Activated CD4-positive, alpha-beta T cell treated with anti-CD3 and anti-CD28 coated beads, Interleukin-2, Interleukin-4, amounts not matched to agents 100 ng/mL and 50 ng/mL, durations not matched to agents 16 hours and 8 hours (primary cell): ENCODE results near the gene IFI35.
"Not testable (repeated sequence)": the region's sequence is repeated elsewhere in the genome, so short reads cannot be mapped to it uniquely, and the experiment has no call there.

ENCODE experiments used
- DNase-seq: peaks from one replicate; pipeline ENCODE4 v3.0.0-alpha.2; 2020; ENCODE audit warnings: low spot score

IFI35 gene

DNA sequence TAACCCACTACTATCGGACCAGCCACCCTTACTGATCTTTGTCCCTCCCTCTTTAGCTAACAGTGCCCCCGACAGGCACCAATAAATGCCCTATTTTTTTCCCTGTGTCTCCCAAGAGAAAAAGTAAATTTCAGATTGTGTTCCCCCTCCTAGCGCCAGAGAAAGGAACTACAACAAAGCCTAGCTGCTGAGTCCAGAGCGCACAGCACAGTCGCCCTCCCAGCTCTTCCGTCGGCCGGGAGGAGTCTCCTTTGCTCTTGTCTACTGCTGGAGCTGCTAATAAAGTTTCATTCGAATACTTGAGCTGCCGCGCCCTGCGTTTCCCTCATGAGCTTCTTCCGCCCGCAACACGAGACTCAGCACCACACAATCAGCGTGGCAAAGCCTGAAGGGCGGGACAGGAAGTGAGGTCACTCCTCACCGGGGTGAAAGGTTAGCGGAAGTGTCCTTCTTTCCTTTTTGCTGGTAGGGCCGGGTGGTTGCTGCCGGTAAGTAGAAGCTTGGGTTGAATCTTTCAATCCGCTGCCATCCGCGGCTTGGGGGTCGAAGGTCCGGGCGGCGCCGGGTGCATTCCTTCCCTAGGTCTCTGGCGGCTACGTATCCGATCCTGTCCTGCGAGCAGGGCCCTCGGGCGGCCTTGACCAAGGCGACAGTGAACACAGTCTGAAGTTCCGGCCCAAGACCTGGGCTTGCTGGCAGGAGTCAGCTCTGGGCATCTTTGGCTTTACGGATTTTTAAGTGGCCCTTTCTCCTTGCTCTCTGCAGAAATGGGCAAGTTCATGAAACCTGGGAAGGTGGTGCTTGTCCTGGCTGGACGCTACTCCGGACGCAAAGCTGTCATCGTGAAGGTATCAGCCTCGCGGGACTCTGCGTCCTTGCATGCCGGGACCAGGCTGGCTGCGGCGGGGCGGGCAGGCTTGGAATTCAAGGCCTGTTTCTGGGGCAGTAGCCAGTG is 8.3 kb upstream of the IFI35 start, which contains the start of gene RPL27:
TSS of gene RPL27 (plus strand) at position 436 of the 955 bp plus-strand sequence. CDS start at position 768, 332 bp downstream.
- peak; percentile 99 for DNase-seq

DNA sequence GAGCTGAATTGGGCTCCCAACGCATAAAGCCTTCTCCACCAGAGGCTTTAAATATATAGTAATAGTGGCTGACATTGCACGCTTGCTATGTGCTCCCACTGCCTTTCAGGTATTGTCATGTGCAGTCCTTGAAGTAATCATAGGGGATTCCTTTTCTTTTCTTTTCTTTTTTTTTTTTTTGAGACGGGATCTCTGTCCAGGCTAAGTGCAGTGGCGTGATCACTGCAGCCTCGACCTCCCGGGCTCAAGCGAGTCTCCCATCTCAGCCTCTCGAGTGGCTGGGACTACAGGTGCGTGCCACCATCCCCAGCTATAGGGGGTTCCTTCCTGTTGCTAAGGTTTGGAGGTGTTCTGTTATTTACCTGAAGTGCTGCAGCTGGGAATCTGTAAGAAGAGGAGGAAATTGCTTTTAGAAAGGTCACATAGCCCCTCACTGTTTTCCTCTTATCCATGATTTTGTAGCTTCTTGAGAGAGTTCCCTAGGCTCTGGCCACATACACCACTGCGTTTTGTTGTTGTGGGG is 7.5 kb upstream of the IFI35 start:
- no peak for DNase-seq

GRCh38 chr17:43000894-43001293 is 5.7 kb upstream of the IFI35 start:
- not testable (repeated sequence) for DNase-seq

- DNase-seq, result no peak
These were observed 2.9 kb upstream of the IFI35 start for GRCh38 chr17:43003542-43004172.

DNA sequence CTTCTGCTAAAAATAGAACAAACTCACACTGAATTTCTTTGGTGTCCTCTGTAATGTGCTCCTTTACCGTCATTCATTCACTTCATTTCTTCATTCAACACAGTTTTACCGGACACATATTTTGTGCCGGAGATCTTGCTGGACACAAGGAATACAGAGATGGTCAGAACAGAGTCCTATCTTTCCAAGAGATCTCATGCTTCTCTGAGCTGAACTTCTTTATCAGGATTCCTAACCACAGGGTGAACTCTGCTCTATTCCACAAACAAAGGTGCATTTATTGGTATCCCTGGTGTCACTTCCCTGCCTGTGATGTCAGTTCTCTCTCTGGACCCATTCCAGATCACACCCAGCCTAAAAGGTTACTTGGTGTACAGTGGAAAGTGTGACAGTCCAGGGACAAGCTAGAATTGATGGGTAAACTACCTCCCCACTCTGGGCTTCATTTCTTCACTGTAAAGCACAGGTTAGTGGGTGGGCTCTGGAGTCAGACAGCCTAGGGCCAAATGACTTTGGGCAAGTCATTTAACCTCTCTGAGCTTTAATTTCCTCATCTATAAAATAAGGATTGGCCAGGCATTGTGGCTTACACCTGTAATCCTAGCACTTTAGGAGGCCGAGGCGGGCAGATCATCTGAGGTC is 4.2 kb downstream of the IFI35 start:
- no peak for DNase-seq

DNA sequence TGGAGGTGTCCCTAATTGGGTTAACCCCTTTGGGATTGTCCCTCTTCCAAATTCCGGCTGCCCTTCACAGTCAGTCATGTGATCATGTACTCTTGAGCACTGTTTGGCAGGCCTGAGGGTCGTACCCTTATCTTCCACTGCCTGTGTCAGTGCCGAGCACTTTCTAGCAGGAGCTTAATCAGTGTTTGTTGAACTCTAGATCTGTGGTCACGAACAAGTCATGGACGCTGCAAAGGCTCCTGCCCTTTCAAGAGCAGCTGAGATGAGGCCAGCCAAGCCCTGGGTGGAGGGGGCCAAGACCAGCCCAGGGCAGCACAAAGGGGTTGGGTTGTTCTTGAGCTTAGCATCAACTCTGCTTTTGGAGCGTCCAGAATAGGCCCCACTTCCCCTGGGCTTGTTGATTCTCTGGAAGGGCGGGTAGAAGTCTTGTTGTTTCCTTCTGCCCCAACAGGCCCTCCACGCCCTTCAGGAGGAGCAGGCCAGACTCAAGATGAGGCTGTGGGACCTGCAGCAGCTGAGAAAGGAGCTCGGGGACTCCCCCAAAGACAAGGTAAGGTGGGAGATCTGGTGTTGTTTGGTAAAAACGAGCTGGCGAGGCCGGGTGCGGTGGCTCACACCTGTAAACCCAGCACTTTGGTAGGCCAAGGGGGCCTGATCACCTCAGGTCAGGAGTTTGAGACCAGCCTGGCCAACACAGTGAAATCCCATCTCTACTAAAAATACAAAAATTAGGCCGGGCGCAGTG is 5.3 kb downstream of the IFI35 start:
- DNase-seq, result no peak

- no peak for DNase-seq
These were observed 6.7 kb downstream of the IFI35 start for GRCh38 chr17:43013296-43013695.

DNA sequence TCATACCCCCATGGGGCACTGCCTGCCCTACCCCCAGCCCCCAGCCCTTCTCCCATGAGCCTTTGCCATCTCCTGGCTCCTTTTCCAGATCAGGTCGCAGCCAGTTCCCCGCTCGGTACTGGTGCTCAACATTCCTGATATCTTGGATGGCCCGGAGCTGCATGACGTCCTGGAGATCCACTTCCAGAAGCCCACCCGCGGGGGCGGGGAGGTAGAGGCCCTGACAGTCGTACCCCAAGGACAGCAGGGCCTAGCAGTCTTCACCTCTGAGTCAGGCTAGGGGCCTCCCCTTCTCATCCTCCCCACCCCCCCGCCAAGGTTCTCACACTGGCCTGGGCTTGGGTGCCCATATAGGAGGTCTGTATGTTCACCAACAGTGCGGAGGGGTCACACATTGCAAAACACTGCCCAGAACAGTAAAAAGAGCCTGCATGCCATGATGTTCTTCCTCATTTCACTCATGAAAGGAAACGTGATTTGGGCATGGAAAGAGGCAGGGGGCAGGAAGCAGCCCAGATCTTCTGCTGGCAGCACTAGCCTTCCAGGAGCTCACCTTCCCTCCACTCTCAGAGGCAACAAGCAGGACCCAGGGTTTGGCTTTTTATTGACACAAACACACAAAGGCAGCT is 7.5 kb downstream of the IFI35 start:
- no peak for DNase-seq

GRCh38 chr17:43014649-43015542 is 8.3 kb downstream of the IFI35 start:
- no peak for DNase-seq

DNA sequence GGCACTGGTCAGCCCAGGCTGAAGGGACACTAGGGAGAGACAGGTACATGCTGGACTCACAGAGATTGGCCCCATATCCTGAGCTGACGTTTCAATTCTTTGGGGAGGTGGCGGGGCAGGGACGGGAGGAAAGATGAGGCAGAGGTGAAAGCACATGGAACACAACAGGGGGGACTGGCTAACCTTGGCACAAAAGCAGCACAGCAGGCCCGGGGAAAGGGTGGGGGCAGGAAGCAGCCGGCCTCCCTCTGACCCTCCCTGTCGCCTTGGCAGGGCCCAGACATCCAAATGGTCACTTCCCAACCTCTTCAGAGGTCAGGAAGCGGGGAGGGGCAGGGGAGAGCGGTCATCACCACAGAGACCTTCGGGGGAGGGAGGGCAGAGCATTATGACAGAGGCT is 9.0 kb downstream of the IFI35 start:
- no peak for DNase-seq

GRCh38 chr17:43016216-43016615 is 9.6 kb downstream of the IFI35 start:
- DNase-seq, result no peak

DNA sequence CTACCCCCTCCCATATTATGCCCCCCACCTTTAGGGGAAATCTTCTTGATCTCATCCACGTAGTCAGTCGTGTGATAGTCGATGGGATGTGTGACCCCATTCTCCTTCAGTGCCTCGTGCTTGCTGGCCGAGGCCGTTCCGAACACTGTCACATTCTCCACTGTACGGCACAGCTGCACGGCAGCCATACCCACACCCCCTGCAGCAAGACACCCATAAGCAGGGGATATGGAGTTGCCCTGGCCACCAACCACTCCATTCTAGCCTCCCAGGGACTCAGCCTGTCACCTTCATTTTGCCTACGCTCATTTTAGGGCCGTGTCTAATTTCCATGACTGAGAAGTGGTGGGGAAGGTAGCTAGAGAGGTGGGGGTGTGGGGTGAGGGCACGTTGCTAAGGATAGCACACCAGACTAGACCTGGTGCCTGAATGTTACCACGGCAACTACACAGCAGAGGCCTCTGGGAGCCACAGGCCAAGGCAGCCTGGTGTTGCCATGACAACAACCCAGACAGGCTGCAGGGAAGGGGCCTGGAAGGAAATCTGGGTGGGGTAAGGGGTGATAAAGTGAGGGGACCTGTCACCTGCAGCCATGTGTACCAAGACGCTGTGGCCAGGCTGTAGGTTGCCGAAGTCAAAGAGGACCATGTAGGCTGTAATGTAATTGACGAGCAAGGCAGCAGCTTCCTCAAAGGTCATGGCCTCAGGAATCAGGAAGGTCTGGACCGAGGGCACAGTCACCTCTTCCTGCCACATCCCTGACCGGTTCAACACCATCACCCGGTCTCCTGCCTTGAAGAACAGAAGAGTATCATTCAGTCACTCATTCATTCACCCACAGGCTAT is 11.6 kb downstream of the IFI35 start:
- DNase-seq, result no peak

GRCh38 chr17:43018932-43019331 is 12.3 kb downstream of the IFI35 start:
- DNase-seq, result no peak

- no peak for DNase-seq
These were observed 12.8 kb downstream of the IFI35 start for GRCh38 chr17:43019418-43019817.

DNA sequence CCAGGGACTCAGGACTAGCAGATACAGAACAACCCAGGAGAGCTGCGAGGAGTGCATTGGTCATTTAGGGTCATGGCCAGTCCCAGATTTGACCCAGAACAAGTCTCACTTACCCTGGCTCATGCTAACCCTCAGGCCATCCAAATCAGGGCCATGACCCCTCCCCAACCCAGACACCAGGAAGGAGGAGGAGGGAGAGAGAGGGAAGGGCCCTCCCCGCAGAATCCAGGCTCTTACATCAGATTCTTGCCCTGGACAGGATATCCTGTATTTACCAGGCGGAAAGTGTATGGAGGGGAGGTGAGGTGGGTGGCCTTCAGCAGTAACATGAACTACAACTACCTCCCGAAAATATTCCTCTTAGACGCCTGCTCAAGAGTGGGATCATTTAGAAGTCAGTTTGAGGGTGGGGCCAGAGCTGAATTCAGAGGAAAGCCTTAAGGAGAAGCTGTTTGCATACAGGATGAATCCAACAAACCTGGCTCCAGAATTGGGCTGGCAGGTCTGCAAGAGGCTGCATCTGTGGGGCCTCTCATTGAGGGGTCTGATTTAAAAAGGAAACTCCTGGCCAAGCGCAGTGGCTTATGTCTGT is 13.5 kb downstream of the IFI35 start:
- no peak for DNase-seq

GRCh38 chr17:43020789-43021740 is 14.5 kb downstream of the IFI35 start:
- DNase-seq, result no peak

DNA sequence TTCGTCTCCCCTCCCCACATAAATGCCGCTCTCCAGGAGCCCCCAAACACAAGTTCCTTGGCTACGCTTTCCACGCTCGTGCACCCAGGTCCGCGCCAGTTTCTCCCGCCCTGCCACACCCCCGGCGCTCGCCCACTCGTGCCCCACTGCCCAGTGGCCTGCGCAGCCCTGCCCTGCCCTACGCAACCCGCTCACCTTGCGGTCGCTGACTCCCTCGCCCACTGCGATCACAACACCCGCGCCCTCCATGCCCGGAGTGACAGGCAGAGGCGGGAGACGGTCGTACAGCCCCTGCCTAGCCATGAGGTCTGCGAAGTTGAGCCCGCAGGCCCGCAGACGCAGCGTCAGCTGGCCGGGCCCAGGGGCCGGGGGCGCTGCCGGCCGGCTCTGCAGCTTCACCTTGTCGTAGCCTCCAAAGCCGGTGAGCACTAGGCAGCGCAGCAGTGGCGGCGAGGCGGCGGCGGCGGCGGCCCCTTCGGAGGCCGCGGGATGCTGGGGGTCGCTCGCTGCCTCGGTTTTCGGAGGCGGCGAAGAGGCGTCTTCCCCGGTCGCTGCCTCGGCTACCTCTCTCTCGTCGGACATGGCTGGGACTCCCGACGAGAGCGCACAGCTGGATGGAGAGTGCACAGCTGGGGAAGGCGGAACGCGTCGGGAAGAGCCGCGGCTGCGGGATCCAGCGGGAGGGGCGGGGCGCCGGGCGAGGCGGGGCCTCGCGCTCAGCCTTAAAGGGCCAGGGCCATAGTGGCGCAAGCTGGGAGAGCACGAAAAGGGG is 15.3 kb downstream of the IFI35 start, which contains the start of gene VAT1:
TSS of gene VAT1 (minus strand) at position 645 of the 772 bp plus-strand sequence. CDS start at position 582, 63 bp downstream.
- DNase-seq, result peak; percentile 56
